ENCODE data around the gene CMTM1. TPM values are rescaled to one million over a fixed set of nuclear protein-coding genes. Genes with fewer than 3 reads are reported as not detected.

Gene CMTM1
- polyA plus RNA-seq, 1 donor from 2014 or later = 1.6 TPM

DNA sequence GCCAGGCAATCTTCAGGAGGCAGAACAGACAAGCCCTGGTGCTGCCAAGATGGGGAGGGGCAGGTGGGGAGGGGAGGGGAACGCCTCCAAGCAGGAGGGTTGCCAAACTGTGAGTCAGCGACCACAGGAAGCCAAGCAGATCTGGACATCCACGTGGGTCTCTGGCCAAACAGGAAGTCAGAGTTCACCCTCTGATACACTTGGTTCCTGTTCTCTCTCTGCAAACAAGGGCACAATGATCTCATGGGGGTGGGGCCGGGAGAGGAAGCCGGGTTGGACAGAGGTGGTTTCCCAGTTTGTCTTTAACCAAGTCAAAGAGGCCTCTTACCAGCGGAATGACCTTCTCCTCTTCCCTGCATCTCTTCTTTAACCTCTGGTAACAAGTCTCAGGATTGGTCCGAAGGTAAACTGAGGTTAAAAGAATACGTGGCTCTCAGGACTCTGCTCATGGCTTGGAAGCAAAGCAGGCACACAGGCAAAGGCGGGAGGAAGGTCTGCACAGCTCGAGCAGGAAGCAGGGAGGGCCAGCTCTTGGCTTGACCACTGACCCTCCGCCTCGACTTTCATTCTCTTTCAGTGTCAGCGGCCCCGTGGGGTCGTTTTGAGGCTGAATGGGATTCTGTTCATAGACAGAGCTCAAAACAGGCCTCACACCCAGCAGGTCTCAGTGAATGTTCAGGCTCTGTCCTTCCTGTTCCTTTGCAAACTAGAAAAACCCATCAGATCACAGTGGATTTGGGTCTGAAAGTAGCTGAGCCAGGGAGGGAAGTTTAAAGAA, 49.2 kb upstream of the CMTM1 start:
- no peak overlapping the region for H3K9ac ChIP-seq (ENCODE audit: low read length)
- no peak overlapping the region for H3K27ac ChIP-seq (ENCODE audit: low read length)
- no peaks in the 10 kb centered on the region for H3K27me3 ChIP-seq (ENCODE audit: insufficient read depth, low read depth, low read length)
- H3K79me2 ChIP-seq (replicated peaks; ENCODE audit: insufficient read depth, low read length) = no peaks in the 10 kb centered on the region
- H3K9me3 ChIP-seq (ENCODE audit: low read length) = no peaks in the 10 kb centered on the region
- H4K20me1 ChIP-seq (ENCODE audit: insufficient read depth) = no peaks in the 10 kb centered on the region
- H3K4me2 ChIP-seq (ENCODE audit: low read length) = no peak overlapping the region
- TF ChIP-seq EZH2 (IDR thresholded peaks at IDR 0.05; ENCODE audit: borderline replicate concordance, insufficient read depth, low read length, poor library complexity, severe bottlenecking) (no peak), RAD21 (conservative IDR thresholded peaks at IDR 0.05) (no peak), TAF1 (IDR thresholded peaks at IDR 0.05; ENCODE audit: low read depth) (no peak), SMC3 (conservative IDR thresholded peaks at IDR 0.05; ENCODE audit: poor library complexity) (no peak), MXI1 (conservative IDR thresholded peaks at IDR 0.05; ENCODE audit: poor library complexity, severe bottlenecking) (no peak), POLR2AphosphoS5 (IDR thresholded peaks at IDR 0.05) (no peak), EP300 (conservative IDR thresholded peaks at IDR 0.05; ENCODE audit: poor library complexity, severe bottlenecking) (no peak)
- TF ChIP-seq, protein P1, sequence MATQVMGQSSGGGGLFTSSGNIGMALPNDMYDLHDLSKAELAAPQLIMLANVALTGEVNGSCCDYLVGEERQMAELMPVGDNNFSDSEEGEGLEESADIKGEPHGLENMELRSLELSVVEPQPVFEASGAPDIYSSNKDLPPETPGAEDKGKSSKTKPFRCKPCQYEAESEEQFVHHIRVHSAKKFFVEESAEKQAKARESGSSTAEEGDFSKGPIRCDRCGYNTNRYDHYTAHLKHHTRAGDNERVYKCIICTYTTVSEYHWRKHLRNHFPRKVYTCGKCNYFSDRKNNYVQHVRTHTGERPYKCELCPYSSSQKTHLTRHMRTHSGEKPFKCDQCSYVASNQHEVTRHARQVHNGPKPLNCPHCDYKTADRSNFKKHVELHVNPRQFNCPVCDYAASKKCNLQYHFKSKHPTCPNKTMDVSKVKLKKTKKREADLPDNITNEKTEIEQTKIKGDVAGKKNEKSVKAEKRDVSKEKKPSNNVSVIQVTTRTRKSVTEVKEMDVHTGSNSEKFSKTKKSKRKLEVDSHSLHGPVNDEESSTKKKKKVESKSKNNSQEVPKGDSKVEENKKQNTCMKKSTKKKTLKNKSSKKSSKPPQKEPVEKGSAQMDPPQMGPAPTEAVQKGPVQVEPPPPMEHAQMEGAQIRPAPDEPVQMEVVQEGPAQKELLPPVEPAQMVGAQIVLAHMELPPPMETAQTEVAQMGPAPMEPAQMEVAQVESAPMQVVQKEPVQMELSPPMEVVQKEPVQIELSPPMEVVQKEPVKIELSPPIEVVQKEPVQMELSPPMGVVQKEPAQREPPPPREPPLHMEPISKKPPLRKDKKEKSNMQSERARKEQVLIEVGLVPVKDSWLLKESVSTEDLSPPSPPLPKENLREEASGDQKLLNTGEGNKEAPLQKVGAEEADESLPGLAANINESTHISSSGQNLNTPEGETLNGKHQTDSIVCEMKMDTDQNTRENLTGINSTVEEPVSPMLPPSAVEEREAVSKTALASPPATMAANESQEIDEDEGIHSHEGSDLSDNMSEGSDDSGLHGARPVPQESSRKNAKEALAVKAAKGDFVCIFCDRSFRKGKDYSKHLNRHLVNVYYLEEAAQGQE (IDR thresholded peaks at IDR 0.05; ENCODE audit: borderline replicate concordance) = no peak
- TF ChIP-seq, protein P2, sequence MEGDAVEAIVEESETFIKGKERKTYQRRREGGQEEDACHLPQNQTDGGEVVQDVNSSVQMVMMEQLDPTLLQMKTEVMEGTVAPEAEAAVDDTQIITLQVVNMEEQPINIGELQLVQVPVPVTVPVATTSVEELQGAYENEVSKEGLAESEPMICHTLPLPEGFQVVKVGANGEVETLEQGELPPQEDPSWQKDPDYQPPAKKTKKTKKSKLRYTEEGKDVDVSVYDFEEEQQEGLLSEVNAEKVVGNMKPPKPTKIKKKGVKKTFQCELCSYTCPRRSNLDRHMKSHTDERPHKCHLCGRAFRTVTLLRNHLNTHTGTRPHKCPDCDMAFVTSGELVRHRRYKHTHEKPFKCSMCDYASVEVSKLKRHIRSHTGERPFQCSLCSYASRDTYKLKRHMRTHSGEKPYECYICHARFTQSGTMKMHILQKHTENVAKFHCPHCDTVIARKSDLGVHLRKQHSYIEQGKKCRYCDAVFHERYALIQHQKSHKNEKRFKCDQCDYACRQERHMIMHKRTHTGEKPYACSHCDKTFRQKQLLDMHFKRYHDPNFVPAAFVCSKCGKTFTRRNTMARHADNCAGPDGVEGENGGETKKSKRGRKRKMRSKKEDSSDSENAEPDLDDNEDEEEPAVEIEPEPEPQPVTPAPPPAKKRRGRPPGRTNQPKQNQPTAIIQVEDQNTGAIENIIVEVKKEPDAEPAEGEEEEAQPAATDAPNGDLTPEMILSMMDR (IDR thresholded peaks at IDR 0.05; ENCODE audit: poor library complexity, severe bottlenecking) = no peak
- no peaks in the 10 kb centered on the region for H3K9me2 ChIP-seq (ENCODE audit: insufficient read depth, low read length)
- H2AFZ ChIP-seq (ENCODE audit: low read depth, low read length) = no peak overlapping the region
- no peaks in the 10 kb centered on the region for H3F3A ChIP-seq (ENCODE audit: insufficient read depth, low read length, poor library complexity, severe bottlenecking)
- no peaks in the 10 kb centered on the region for H3K36me3 ChIP-seq (ENCODE audit: insufficient read depth, low read length)
- H3K4me3 ChIP-seq (ENCODE audit: low read length) = no peak overlapping the region

DNA sequence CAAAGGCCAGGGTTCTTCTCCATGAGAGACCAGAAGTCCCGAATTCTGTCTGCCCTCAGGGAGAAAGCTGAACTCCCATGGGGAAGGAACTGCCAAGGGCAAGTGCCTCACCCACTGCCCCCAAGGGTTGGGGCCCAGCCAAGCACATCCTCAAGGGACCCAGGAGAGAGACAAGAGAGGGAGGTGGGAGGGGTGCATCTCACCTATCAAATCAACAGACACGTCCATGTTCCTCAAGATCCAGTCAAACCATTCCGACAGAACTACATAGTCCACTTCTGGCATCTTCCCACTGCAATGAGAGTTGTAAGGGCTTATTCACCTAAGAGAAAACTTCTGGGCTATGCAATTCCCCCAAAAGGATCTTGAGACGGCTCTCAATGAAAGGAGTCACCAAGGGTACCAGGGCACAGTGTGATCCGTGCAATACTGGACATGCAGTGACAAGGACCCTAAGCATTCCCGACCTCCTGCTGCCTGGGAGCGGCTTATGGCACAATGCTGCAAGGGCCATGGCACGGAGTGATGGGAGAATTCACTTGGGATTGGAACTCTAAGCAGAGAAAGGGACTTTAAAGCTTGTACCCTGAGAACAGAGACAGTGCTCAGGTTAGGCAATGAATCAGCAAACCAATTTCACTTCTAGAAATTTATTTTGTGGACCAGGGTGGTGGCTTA, 48.5 kb upstream of the CMTM1 start:
- Histone ChIP-seq H3K27ac (ENCODE audit: low read length) (no peak overlapping the region), H4K20me1 (ENCODE audit: insufficient read depth) (no peaks in the 10 kb centered on the region), H2AFZ (ENCODE audit: low read depth, low read length) (no peak overlapping the region), H3K36me3 (ENCODE audit: insufficient read depth, low read length) (no peaks in the 10 kb centered on the region), H3K9me2 (ENCODE audit: insufficient read depth, low read length) (no peaks in the 10 kb centered on the region), H3K9ac (ENCODE audit: low read length) (no peak overlapping the region), H3K27me3 (ENCODE audit: insufficient read depth, low read depth, low read length) (no peaks in the 10 kb centered on the region), H3K4me3 (ENCODE audit: low read length) (no peak overlapping the region), H3F3A (ENCODE audit: insufficient read depth, low read length, poor library complexity, severe bottlenecking) (no peaks in the 10 kb centered on the region), H3K4me2 (ENCODE audit: low read length) (no peak overlapping the region), H3K9me3 (ENCODE audit: low read length) (no peaks in the 10 kb centered on the region), H3K79me2 (replicated peaks; ENCODE audit: insufficient read depth, low read length) (no peaks in the 10 kb centered on the region)
- TF ChIP-seq, protein P2 (IDR thresholded peaks at IDR 0.05; ENCODE audit: poor library complexity, severe bottlenecking) = no peak
